Trophoblast cell (in vitro differentiated cells and primary cell): ENCODE data around the gene MARCHF4.

Experiments
- DNase-seq, 2 donors: peaks; one replicate each; pipeline ENCODE4 v3.0.0-alpha.2; 2016
- H2AFZ ChIP-seq: 2 replicates; pipeline ENCODE4 v1.6.1; 2013; ENCODE audit warnings: low read length, moderate library complexity, mild to moderate bottlenecking; ENCODE audit not compliant: insufficient read depth, poor library complexity
- H2AK5ac ChIP-seq: 2 replicates; pipeline ENCODE4 v1.6.1; 2013; ENCODE audit warnings: mild to moderate bottlenecking, low read length
- H2BK120ac ChIP-seq: 2 replicates; pipeline ENCODE4 v1.6.1; 2013; ENCODE audit warnings: low read length, mild to moderate bottlenecking, moderate library complexity; ENCODE audit not compliant: insufficient read depth, poor library complexity
- H2BK12ac ChIP-seq: 2 replicates; pipeline ENCODE4 v1.6.1; 2013; ENCODE audit warnings: mild to moderate bottlenecking, low read length, moderate library complexity
- H2BK5ac ChIP-seq: 2 replicates; pipeline ENCODE4 v1.6.1; 2013; ENCODE audit warnings: low read length, low read depth, moderate library complexity, mild to moderate bottlenecking; ENCODE audit not compliant: poor library complexity
- H3K14ac ChIP-seq: 2 replicates; pipeline ENCODE4 v1.6.1; 2013; ENCODE audit warnings: mild to moderate bottlenecking, low read length
- H3K18ac ChIP-seq: 2 replicates; pipeline ENCODE4 v1.6.1; 2013; ENCODE audit warnings: mild to moderate bottlenecking, low read length
- H3K23ac ChIP-seq: 2 replicates; pipeline ENCODE4 v1.6.1; 2013; ENCODE audit warnings: low read length
- H3K27ac ChIP-seq: 2 replicates; pipeline ENCODE4 v1.5.1; 2013; ENCODE audit warnings: low read depth, mild to moderate bottlenecking, inconsistent platforms, low read length, moderate library complexity
- H3K27me3 ChIP-seq: 2 replicates; pipeline ENCODE4 v1.6.1; 2013; ENCODE audit warnings: inconsistent platforms, mild to moderate bottlenecking, low read length, moderate library complexity; ENCODE audit not compliant: insufficient read depth
- H3K36me3 ChIP-seq, 2 experiments: 1 replicate in 1 of 2; 2 replicates in 1 of 2; pipeline ENCODE4 v1.6.1; 2013; ENCODE audit warnings: low read length in 2 of 2, mild to moderate bottlenecking in 2 of 2, moderate library complexity in 1 of 2; ENCODE audit not compliant: insufficient read depth in 2 of 2, control insufficient read depth in 1 of 2
- H3K4ac ChIP-seq: 2 replicates; pipeline ENCODE4 v1.6.1; 2013; ENCODE audit warnings: low read depth, mild to moderate bottlenecking, low read length, moderate library complexity
- H3K4me1 ChIP-seq, 2 experiments: 1 replicate in 1 of 2; 2 replicates in 1 of 2; pipeline ENCODE4 v1.6.1; 2013; ENCODE audit warnings: low read length in 2 of 2, mild to moderate bottlenecking in 2 of 2, moderate library complexity in 1 of 2; ENCODE audit not compliant: insufficient read depth in 2 of 2, control insufficient read depth in 1 of 2
- H3K4me2 ChIP-seq: 2 replicates; pipeline ENCODE4 v1.6.1; 2013; ENCODE audit warnings: inconsistent platforms, mild to moderate bottlenecking, low read length, moderate library complexity
- H3K4me3 ChIP-seq: 2 replicates; pipeline ENCODE4 v1.5.1; 2013; ENCODE audit warnings: mild to moderate bottlenecking, low read depth, low read length, inconsistent platforms
- H3K79me1 ChIP-seq: one replicate; pipeline ENCODE4 v1.6.1; 2013; ENCODE audit warnings: low read length
- H3K79me2 ChIP-seq: 2 replicates; pipeline ENCODE4 v1.6.1; 2013; ENCODE audit warnings: low read length, mild to moderate bottlenecking; ENCODE audit not compliant: control insufficient read depth, insufficient read depth, poor library complexity
- H3K9ac ChIP-seq: 2 replicates; pipeline ENCODE4 v1.6.1; 2013; ENCODE audit warnings: mild to moderate bottlenecking, low read length
- H3K9me3 ChIP-seq: 2 replicates; pipeline ENCODE4 v1.6.1; 2013; ENCODE audit warnings: low read depth, mild to moderate bottlenecking, control low read depth, inconsistent platforms, low read length; ENCODE audit not compliant: insufficient read depth
- H4K12ac ChIP-seq: 2 replicates; pipeline ENCODE4 v1.6.1; 2013; ENCODE audit warnings: low read depth, mild to moderate bottlenecking, low read length, moderate library complexity
- H4K8ac ChIP-seq: 2 replicates; pipeline ENCODE4 v1.6.1; 2013; ENCODE audit warnings: low read depth, mild to moderate bottlenecking, low read length, moderate library complexity
- H4K91ac ChIP-seq: one replicate; pipeline ENCODE4 v1.6.1; 2013; ENCODE audit warnings: low read depth, mild to moderate bottlenecking, low read length, moderate library complexity
- WGBS: extraction: QIAGEN DNeasy Blood & Tissue Kit; methylation state at CpG from one replicate; pipeline ENCODE4 v1.1.7; 2013; ENCODE audit warnings: missing lambda C conversion rate; ENCODE audit not compliant: insufficient read length, insufficient coverage; ENCODE audit errors: extremely low coverage; 5-methylcytosine and 5-hydroxymethylcytosine counted together

MARCHF4 gene

DNA sequence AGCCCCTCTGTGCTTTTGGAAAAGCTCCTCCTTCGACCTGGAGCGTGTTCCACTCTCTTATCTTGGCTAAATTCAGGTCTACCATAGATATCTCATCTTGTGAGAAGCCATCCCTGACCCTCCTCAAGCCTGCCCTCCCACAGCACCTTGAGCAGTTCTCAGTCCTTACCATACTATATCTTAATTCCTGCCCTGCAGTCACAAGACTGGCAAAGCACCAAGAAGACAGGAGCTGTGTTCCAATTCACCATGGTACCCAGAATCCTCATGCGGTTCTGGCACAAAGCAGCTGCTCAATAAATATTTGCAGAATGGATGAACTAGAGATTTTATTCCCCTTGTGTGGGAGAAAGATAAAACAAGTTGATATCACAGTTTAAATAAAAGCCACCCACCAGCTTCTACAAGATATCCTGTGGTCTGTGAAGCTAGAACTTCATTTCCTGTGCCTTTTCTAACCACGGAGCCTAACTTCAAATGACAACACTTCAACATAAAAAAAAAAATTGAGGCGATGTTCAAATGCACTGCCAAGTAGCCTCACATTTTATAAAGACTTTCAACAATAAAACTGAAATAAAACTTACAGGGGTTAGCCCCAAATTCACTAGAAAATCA lies 19.5 kb downstream of the MARCHF4 start:
- peaks cover 0 to 1% of the 10 kb centered on the region in 2 experiments for H3K4me1 ChIP-seq
- no CpG with 5 or more reads among the region's 5 CpGs for WGBS
- H3K79me2 ChIP-seq, result no peaks in the 10 kb centered on the region
- no peak overlapping the region for H2BK12ac ChIP-seq
- no peak for DNase-seq
- H4K91ac ChIP-seq, result no peak overlapping the region
- H3K18ac ChIP-seq, result no peak overlapping the region
- H3K9ac ChIP-seq, result no peak overlapping the region
- H3K4me3 ChIP-seq, result no peak overlapping the region
- H3K23ac ChIP-seq, result no peak overlapping the region
- H2AFZ ChIP-seq, result no peak overlapping the region
- H2BK120ac ChIP-seq, result no peak overlapping the region
- no peaks in the 10 kb centered on the region for H3K9me3 ChIP-seq
- no peak overlapping the region for H3K4ac ChIP-seq
- H3K4me2 ChIP-seq, result no peak overlapping the region
- no peak overlapping the region for H4K8ac ChIP-seq
- H3K27ac ChIP-seq, result no peak overlapping the region
- H2AK5ac ChIP-seq, result no peak overlapping the region
- H3K79me1 ChIP-seq, result no peaks in the 10 kb centered on the region
- H4K12ac ChIP-seq, result no peak overlapping the region
- no peak overlapping the region for H3K14ac ChIP-seq
- H3K27me3 ChIP-seq, result no peaks in the 10 kb centered on the region
- H2BK5ac ChIP-seq, result no peak overlapping the region
- no peaks in the 10 kb centered on the region for H3K36me3 ChIP-seq

DNA sequence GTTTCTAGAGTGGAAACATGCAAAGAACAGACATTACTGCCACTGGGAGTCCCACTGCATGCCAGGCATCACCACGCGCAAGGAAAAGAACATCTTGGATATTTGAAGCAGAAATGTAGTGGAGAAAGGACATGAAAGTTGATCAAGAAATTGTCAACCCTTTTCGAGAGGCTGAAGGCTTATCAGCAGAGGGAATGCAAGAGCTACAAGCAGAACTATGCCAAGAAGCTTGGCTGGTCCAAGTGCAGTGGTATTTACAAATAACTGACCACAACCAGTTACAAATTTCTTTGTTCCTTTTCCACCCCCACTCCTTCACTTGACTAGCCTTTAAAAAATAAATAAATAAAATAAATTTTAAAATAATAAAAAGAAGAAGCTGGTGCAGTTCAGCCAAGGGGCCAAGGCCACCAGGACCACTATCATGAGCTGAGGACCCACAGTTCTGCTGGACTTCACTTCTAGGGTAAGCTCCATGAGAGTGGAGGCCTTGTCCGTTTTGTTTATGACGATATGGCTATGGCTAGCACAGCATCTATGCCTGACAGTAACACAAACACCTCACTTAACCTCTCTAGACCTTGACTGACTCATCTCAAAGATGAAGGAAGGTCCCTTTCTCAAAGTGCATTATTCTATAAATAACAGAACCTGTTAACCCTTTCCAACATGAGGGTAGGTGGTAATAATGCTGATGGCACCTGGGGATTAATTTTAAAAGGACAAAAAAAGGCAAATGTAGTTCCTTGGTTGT lies 20.9 kb downstream of the MARCHF4 start:
- no CpG with 5 or more reads among the region's 5 CpGs for WGBS
- DNase-seq, result peak in 1 of 2 donors; percentile 56
- H3K23ac ChIP-seq, result no peak overlapping the region
- no peak overlapping the region for H4K8ac ChIP-seq
- no peak overlapping the region for H2AK5ac ChIP-seq
- no peak overlapping the region for H3K4ac ChIP-seq
- no peak overlapping the region for H2AFZ ChIP-seq
- no peaks in the 10 kb centered on the region for H3K36me3 ChIP-seq
- no peak overlapping the region for H2BK5ac ChIP-seq
- no peaks in the 10 kb centered on the region for H3K79me2 ChIP-seq
- no peak overlapping the region for H2BK120ac ChIP-seq
- peaks cover 0 to 1% of the 10 kb centered on the region in 2 experiments for H3K4me1 ChIP-seq
- no peaks in the 10 kb centered on the region for H3K79me1 ChIP-seq
- H3K27me3 ChIP-seq, result no peaks in the 10 kb centered on the region
- H3K14ac ChIP-seq, result no peak overlapping the region
- H3K18ac ChIP-seq, result no peak overlapping the region
- H3K9me3 ChIP-seq, result no peaks in the 10 kb centered on the region
- H3K4me3 ChIP-seq, result no peak overlapping the region
- no peak overlapping the region for H4K12ac ChIP-seq
- H3K4me2 ChIP-seq, result no peak overlapping the region
- H4K91ac ChIP-seq, result no peak overlapping the region
- no peak overlapping the region for H2BK12ac ChIP-seq
- H3K9ac ChIP-seq, result no peak overlapping the region
- H3K27ac ChIP-seq, result no peak overlapping the region

DNA sequence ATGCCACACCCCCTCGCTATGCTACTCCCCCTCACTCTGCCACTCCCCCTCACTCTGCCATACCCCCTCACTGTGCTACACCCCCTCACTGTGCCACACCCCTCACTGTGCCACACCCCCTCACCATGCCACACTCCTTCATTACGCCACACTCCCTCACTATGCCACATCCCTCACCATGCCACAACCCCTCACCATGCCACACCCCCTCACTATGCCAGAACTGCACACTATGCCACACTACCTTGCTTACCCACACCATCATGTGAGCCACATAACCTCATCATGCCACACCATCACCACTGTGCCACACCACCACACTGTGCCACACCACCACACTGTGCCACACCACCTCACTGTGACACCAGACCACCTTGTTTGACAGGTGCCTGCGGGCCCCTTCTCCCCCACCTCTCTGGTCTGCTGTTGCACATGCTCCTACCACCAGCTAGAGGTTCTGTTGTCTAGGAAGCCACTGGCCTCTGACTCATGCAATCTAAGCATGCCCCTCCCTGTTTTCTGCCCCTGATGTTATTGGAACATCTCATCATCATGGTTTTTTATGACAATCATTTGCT lies 22.0 kb downstream of the MARCHF4 start:
- no peak overlapping the region for H4K12ac ChIP-seq
- no peak overlapping the region for H3K18ac ChIP-seq
- H2AK5ac ChIP-seq, result no peak overlapping the region
- no peak overlapping the region for H2BK12ac ChIP-seq
- H3K23ac ChIP-seq, result no peak overlapping the region
- no peak overlapping the region for H2BK5ac ChIP-seq
- H3K36me3 ChIP-seq, result no peaks in the 10 kb centered on the region
- H2BK120ac ChIP-seq, result no peak overlapping the region
- no peaks in the 10 kb centered on the region for H3K9me3 ChIP-seq
- peak overlapping the region; percentile 46 for H3K4me3 ChIP-seq
- no peaks in the 10 kb centered on the region for H3K79me2 ChIP-seq
- H4K8ac ChIP-seq, result no peak overlapping the region
- H3K4me1 ChIP-seq, result peaks cover 0 to 1% of the 10 kb centered on the region in 2 experiments
- no peak overlapping the region for H3K4ac ChIP-seq
- WGBS, result 100% methylated on average over 1 of the region's 3 CpGs
- H3K4me2 ChIP-seq, result no peak overlapping the region
- H3K14ac ChIP-seq, result no peak overlapping the region
- no peak overlapping the region for H3K27ac ChIP-seq
- H3K9ac ChIP-seq, result no peak overlapping the region
- H4K91ac ChIP-seq, result no peak overlapping the region
- no peaks in the 10 kb centered on the region for H3K27me3 ChIP-seq
- H2AFZ ChIP-seq, result no peak overlapping the region
- no peak for DNase-seq
- H3K79me1 ChIP-seq, result no peaks in the 10 kb centered on the region

DNA sequence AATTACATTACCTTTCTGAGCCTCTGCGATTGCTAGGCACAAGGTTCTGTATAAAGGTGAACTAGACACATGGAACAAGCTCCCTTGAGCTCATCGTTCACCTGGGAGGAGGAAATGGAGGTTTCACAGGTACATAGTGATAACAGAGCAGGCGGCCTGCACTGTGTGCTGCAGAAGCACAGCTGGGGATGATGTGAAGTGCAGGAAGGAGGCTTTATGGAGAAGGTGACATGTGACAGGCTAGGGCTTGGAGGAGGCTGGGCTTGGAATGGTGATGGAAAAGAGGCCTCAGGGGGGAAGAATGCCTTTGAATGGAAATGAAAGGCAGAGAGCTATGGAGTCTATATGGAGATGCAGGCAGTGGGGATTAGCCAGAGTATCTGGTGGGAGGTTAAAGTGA lies 22.9 kb downstream of the MARCHF4 start:
- no peaks in the 10 kb centered on the region for H3K79me2 ChIP-seq
- no peaks in the 10 kb centered on the region for H3K36me3 ChIP-seq
- H3K4me1 ChIP-seq, result peaks cover 0 to 1% of the 10 kb centered on the region in 2 experiments
- no peak overlapping the region for H2BK12ac ChIP-seq
- no peaks in the 10 kb centered on the region for H3K27me3 ChIP-seq
- no peak overlapping the region for H3K9ac ChIP-seq
- DNase-seq, result no peak
- no peak overlapping the region for H3K27ac ChIP-seq
- no peak overlapping the region for H2BK120ac ChIP-seq
- no peak overlapping the region for H2AK5ac ChIP-seq
- WGBS, result no CpG with 5 or more reads among the region's 3 CpGs
- no peaks in the 10 kb centered on the region for H3K79me1 ChIP-seq
- no peak overlapping the region for H3K4me2 ChIP-seq
- H3K14ac ChIP-seq, result no peak overlapping the region
- no peak overlapping the region for H3K4ac ChIP-seq
- H4K91ac ChIP-seq, result no peak overlapping the region
- H3K23ac ChIP-seq, result no peak overlapping the region
- H2AFZ ChIP-seq, result no peak overlapping the region
- no peaks in the 10 kb centered on the region for H3K9me3 ChIP-seq
- H2BK5ac ChIP-seq, result no peak overlapping the region
- H3K18ac ChIP-seq, result no peak overlapping the region
- H4K12ac ChIP-seq, result no peak overlapping the region
- H4K8ac ChIP-seq, result no peak overlapping the region
- H3K4me3 ChIP-seq, result no peak overlapping the region
